ENCODE data around the gene EHF.
"Not testable (repeated sequence)": the region's sequence is repeated elsewhere in the genome, so short reads cannot be mapped to it uniquely, and the experiment has no call there.

Gene EHF

DNA sequence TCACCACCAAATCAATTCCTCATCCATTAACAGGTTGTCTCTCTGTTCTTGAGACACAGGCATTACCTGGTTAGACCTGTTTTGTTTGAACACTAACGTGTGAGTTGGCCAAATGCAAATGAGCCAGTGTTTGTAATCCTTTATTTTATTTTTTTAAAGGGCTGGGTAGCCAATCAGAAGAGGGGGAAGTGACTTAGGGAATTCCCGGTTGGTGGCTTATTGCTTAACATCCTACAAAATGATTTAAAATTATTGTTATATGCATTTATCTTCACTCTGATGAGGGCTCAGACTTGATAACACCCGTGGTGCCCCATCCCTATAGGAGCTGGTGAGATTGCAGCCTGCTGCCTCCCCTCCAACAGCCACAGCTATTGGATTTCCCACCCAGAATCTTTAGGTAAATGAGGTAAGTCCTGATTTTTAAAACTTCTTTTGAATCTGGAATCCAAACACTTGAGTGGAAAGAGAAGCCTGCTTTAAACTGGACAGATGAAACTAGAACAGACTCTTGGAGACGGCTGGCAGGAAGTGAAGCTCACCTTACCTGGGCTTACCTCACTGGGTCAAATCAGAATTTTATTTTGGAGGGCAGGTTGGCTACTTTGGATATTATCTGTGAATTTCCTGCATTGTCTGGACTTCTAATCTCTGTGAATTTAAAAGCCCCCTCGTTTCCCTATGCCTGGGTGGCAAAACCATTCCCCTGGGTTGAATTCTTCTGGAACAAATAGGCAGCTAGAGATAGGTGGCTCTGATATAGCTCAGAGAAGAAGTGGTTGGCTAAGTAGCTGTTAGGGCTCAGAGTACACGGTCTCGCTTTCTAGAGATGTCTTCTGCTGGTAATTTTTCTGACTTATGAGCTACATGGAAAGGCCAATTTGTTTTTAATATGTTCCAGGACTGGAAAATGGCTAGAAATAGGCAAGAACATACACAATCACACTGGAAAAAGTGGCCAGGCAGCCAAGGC is at the start of gene EHF:
Gene EHF (plus strand): TSS at position 274 of the 973 bp plus-strand sequence. CDS start 21,538 bp downstream, outside the sequence.
- DNase-seq (ENCODE audit: low read depth): no peak

DNA sequence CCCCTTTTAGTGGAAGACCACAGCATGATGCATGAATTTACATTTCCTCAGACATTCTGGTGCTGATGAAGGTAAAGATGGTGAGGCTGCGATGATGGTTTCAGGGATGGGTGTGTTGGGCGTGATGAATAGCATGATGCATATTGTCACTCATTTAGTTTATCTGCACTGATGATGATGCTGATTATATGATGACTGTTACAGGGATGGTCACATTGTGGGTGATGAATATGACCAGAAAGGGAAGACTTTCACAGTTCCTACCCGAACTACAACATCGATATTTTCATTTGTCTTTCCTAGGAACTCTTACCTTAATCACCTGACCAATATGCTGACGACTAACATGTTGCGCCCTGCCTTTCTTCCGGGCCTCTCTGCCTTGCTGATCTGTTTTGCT is 47.4 kb upstream of the EHF start:
- DNase-seq (ENCODE audit: low read depth): no peak

DNA sequence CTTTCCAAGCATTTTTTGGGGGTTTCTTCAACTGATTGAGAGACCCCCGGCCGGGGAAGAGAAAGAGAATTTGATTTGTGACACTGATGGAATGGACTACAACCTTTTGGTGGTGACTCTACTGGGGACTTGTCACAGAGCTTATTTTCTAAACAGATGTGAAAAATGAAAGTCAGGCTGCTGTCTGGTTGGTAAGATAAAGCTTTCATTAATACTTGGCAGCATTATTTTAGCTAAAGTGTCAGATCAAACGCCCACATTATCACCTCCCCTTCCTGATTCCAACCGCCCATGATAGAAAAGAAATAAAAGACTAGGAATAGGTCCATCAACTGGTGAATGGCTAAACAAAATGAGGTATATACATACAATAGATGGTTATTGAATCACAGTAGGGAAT is 45.6 kb upstream of the EHF start:
- no peak for DNase-seq (ENCODE audit: low read depth)

DNA sequence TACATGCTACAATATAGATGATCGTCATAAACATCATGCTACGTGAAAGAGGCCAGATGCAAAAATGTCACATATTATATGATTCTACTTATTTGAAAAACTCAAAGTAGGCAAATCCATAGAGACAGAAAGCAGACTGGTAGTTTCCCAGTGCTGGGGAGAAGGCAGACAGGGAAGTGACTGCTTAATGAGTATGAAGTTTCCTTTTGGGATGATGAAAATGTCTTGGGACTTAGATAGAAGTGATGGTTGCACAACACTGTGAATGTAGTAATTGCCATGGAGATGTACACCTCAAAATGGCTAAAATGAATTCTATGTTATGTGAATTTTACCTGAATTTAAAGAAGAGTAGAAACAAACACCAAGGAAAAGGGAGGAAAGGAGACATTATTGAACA is 45.2 kb upstream of the EHF start:
- DNase-seq (ENCODE audit: low read depth): no peak

DNA sequence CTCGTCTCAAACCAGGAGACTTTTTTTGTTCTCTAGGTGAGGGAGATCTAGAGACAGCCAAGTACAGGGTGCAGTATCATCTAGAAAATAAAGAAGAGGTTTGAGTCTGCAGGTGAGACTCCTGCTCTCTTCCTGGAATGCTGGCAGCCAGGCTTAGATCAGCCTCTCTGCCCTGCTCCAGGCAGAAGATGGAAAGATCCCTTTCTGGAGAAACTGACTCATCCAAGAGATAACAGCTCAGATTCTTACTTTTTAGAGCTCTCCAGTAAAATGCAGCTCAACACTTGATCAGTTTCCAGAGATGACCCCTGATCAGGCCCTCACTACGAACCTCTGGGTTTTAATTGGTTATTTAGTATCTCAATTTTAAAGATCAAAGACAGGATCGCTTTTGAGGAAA is 44.6 kb upstream of the EHF start:
- no peak for DNase-seq (ENCODE audit: low read depth)

DNA sequence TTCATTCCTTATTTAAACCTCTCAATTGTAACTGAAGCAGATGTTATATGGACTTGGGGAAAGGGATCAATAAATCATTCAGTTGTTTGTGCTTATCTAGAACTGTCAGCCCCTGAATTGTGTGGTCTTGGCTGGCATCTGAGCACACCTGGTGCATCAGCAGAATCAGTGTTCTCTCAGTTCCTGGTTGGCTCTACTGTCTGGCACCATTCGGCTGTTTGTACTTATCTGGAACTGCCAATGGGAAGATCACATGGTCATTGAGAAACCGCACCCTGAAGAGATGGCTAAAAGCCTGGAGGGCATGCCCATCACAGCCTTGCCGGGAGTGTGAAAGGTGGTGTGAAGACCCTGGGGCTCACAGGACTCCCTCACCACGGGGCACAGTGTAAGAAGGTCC is 37.1 kb upstream of the EHF start:
- no peak for DNase-seq (ENCODE audit: low read depth)

DNA sequence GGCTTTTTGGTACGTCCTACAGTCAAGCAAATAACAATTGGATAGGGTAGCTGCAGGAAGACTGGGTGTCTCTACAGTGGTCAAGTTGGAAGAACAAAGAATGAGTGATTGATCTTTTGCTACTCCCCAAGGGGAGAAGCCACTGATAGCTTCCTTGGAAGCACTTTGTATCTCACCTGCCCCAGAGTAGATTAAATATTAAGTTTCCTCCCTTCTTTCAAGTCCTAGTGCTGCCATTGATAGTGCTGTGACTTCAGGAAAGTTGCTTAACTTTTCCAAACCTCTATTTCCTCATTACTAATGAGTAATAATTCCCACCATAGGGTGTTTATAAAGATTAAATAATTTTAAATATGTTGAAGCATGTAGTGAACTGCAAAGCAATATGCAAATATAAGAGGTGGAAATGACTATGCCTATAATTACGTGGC is 35.6 kb upstream of the EHF start:
- DNase-seq (ENCODE audit: low read depth): no peak

GRCh38 chr11:34585735-34586487 is 35.0 kb upstream of the EHF start:
- peak; percentile 51 for DNase-seq (ENCODE audit: low read depth)

- DNase-seq (ENCODE audit: low read depth): no peak
These were observed 34.2 kb upstream of the EHF start for GRCh38 chr11:34586488-34587281.

GRCh38 chr11:34587282-34587677 is 33.6 kb upstream of the EHF start:
- no peak for DNase-seq (ENCODE audit: low read depth)

- no peak for DNase-seq (ENCODE audit: low read depth)
These were observed 32.9 kb upstream of the EHF start for GRCh38 chr11:34588023-34588422.

GRCh38 chr11:34588701-34589100 is 32.2 kb upstream of the EHF start:
- DNase-seq (ENCODE audit: low read depth): no peak

- not testable (repeated sequence) for DNase-seq (ENCODE audit: low read depth)
These were observed 31.7 kb upstream of the EHF start for GRCh38 chr11:34589177-34589576.

DNA sequence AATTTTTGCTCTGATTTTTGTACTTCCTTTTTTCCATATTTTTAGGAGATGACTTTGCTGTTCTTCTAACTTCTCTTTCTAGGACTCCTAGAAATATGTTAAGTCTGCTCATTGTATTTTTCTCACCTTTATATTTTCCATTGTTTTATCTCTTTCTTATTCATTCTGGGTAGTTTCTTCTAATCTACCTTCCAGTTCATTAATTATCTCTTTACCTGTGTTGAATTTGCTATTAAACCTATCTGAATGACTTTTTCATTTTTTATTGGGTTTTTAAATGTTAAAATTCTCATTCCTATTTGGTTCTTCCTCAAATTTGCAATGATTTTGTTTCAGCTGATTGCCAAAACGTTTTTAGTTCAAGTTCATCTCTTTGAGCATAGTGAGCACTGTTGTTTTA is 27.8 kb upstream of the EHF start:
- DNase-seq (ENCODE audit: low read depth): no peak

GRCh38 chr11:34594603-34595002 is 26.3 kb upstream of the EHF start:
- no peak for DNase-seq (ENCODE audit: low read depth)

DNA sequence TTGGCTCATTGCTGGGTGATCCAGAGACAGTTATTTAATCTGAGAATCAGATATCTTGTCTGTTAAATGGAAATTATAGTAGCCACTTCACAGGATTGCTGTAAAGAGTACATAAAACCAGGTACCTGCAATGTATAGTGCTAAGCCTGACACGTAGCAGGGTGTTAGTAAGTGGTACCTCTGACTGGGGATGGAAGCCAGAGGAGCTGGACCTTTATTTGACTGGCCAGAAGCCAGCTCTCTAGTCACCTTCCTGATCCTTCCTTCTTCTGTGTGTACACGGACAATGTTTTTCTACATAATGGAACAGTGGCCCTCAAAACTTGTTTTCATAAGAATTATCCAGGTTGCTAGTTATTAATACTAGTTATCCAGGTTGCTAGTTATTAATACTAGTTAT is 25.5 kb upstream of the EHF start:
- DNase-seq (ENCODE audit: low read depth): no peak

GRCh38 chr11:34595960-34596644 is 24.8 kb upstream of the EHF start:
- DNase-seq (ENCODE audit: low read depth): no peak

DNA sequence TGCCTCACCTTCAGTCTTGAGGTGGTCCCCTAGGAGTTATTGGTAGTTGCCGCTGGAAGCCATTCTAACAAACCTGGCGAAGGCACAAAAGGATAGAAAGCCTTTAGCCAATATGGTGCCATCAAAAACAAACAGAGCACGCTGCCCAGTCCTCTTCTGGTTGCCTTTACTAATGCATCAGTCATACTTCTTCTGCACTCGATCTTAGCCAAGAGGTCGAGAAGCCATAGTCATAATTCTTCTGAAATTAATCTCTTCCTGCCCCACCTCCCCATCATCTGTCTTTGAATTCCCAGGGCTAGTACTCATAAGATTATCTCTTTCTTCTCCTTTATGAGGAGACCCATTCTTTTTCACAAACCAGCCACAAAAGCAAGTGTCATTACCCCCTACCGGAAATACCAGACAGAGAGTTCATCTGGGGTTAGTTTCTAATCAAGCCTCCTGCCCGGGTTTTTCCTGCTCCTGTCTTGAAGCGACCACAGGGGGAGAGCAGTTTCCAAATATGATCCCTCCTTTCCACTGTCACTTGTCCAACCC is 21.4 kb upstream of the EHF start:
- DNase-seq (ENCODE audit: low read depth): peak; percentile 94

- DNase-seq (ENCODE audit: low read depth): no peak
These were observed 20.4 kb upstream of the EHF start for GRCh38 chr11:34600339-34601084.

DNA sequence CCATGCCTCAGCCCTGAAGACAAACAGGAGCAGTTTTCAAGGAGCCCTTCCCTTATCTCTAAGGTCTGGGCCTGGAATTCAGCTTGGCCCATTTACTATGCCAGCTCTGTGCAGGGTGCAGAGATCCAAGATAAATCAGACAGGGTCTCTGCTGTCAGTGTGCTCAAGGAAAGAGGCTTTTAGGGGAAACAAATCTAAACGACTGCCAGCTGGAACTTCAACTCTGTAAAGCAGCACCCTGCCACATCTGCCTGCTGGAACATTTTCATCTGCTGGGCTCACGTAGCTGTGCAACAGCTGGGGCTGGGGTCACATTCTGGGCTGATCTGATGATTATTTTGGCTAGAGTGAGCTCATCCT is 19.8 kb upstream of the EHF start:
- no peak for DNase-seq (ENCODE audit: low read depth)

DNA sequence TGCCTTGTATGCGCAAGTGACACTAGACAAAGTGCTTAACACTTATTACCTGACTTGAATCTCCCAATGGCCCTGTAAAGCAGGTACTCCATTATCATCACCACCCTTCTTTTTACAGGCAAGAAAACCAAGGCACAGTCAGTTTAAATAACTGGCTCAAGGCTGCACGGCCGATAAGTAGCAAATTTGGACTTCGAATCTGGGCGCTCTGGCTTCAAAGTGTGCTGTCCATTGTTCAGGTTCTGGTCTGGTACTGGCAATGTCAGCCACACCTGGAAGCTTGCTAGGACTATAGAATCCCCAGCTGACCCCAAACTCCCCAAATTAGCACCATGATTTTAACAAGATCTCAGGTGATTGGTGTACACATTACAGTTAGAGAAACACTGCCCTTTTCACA is 19.3 kb upstream of the EHF start:
- no peak for DNase-seq (ENCODE audit: low read depth)
